ENCODE measurements around the gene CFAP53.
A peak's percentile ranks its signal among the peaks of the same experiment; 100 is the strongest.
"Not testable (repeated sequence)": the region's sequence is repeated elsewhere in the genome, so short reads cannot be mapped to it uniquely, and the experiment has no call there.

The CFAP53 gene, protein sequence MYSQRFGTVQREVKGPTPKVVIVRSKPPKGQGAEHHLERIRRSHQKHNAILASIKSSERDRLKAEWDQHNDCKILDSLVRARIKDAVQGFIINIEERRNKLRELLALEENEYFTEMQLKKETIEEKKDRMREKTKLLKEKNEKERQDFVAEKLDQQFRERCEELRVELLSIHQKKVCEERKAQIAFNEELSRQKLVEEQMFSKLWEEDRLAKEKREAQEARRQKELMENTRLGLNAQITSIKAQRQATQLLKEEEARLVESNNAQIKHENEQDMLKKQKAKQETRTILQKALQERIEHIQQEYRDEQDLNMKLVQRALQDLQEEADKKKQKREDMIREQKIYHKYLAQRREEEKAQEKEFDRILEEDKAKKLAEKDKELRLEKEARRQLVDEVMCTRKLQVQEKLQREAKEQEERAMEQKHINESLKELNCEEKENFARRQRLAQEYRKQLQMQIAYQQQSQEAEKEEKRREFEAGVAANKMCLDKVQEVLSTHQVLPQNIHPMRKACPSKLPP

DNA sequence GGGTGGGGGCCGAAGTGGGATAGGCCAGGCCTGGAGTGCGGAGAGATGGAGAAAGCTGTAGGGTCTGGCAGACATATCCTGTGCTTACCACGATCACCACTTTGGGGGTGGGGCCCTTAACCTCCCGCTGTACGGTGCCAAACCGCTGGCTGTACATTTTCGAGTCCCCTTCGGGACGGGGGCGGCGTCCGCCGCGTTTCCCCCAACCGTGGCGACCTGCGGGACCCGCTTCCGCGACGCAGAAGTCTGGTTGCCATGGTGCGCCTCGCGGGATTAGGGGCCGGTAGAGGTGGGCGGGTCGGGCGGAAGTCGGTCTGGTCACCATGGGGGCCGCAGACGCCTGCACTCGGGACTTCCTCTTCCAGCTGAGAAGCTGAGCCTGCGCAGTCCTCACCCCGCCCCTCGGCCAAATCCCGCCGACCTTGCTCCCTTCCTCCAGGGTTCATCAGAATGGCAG is at the start of gene CFAP53:
TSS of gene CFAP53 (minus strand) at position 248 of the 457 bp plus-strand sequence. CDS start at position 157, 91 bp downstream.
- H3K9ac ChIP-seq, result peak within 1 kb of the TSS; percentile 52 to 76 (median 66); a peak in 20 of 22 replicates
- peak within 1 kb of the TSS in 10 of 11 experiments; percentile 39 to 78 (median 54); a peak in 17 of 22 replicates for H3K27ac ChIP-seq
- peak within 1 kb of the TSS; percentile 76 to 96 (median 89) for H3K4me2 ChIP-seq

DNA sequence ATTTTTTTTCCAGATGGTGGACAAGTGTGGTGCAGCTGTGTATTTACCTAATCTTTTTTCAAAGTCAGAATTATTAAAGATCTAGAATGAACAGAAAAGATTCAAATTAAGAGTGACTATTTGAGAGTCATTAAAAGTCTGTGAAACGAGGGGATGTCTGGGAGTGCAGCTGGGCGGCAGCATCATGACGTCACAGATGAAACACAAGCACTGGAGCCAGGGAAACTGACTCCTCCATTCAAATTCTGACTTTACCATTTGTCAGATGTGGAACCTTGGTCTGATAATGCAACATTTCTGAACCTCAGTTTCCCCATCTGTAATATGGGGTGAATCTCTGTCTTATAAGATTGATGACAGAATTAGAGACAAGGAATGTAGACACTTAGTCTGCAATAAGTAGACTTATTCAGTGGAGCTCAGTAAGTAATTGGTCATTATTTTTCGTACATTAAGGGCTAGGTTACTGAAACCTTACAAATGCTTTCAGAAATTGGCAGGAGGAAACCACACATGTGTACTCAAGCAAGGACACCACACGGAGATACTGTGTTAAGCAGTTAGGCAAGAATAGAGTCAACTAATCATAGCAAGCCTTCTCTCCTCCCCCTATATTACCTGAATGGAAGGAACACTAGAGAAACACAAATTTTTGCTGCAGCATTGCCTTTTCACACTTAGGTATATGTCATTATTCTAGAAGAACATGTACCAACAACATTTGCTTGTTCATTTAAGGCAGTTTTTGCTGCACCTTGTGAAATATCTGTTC is 49.0 kb upstream of the CFAP53 start:
- TF ChIP-seq Cebpa-rat (IDR thresholded peaks at IDR 0.05), result no peak
- Histone ChIP-seq H3K4me1 (peaks cover 34 to 71% (median 50%) of the 10 kb centered on the region in 10 experiments), H3K4me3 (no peak overlapping the region), H4K20me1 (no peaks in the 10 kb centered on the region), H3K36me3 (no peaks in the 10 kb centered on the region), H3K27ac (peak overlapping the region in 5 of 11 experiments; percentile 8 to 48 (median 42); a peak in 8 of 22 replicates), H3K9me3 (replicated peaks in 1 of 11) (peaks cover 0 to 10% (median 2%) of the 10 kb centered on the region in 11 experiments; a peak in 14 of 22 replicates), H3K27me3 (no peaks in the 10 kb centered on the region), H3K9ac (no peak overlapping the region), H3K4me2 (peak overlapping the region in 9 of 11 experiments; percentile 25 to 78 (median 57); a peak in 17 of 22 replicates)

More for the DNA sequence above, at the start of gene CFAP53:
- H3K27me3 ChIP-seq, result no peaks in the 10 kb centered on the region
- TF ChIP-seq Cebpa-rat (IDR thresholded peaks at IDR 0.05), result no peak
- H4K20me1 ChIP-seq, result peaks cover 0 to 23% (median 6%) of the 10 kb centered on the region in 11 experiments; a peak in 12 of 22 replicates
- H3K4me3 ChIP-seq, result peak within 1 kb of the TSS; percentile 52 to 73 (median 66)
- H3K9me3 ChIP-seq (replicated peaks in 1 of 11), result no peaks in the 10 kb centered on the region
- H3K4me1 ChIP-seq, result peaks cover 19 to 35% (median 31%) of the 10 kb centered on the region in 10 experiments
- peaks cover 24 to 34% (median 28%) of the 10 kb centered on the region in 11 experiments for H3K36me3 ChIP-seq

DNA sequence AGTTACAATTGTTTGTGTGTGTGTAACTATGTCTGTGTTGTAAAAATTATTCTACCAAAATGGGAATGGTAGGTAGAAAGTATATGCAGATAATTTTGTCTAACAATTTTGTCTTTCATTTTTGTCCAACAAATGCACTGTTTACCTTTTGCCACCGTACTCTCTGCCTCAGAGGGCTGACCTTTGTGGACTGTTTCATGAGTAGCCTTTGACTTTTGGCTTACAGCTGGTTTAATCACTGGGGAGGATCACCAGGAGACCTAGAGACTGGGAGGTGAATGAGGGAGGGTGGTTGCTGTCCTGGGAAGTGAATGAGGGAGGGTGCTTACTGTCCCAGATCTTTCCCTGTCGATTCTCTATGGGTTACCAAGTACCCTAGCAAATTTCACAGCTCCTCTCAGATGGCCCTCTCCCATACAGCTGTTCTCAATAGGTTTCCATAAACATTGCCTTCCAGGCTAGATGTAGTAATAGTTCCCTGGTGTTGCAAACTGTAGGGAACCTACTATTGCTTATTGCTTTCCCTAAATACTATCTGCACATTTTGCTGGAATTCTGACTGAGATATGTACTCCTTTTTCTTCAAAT is 47.7 kb upstream of the CFAP53 start:
- H4K20me1 ChIP-seq, result no peaks in the 10 kb centered on the region
- peak overlapping the region in 8 of 11 experiments; percentile 3 to 72 (median 28); a peak in 8 of 22 replicates for H3K27ac ChIP-seq
- no peaks in the 10 kb centered on the region for H3K36me3 ChIP-seq
- no peak overlapping the region for H3K9ac ChIP-seq
- H3K4me2 ChIP-seq, result peak overlapping the region in 10 of 11 experiments; percentile 6 to 78 (median 40); a peak in 11 of 22 replicates
- no peak overlapping the region for H3K4me3 ChIP-seq
- peaks cover 0 to 23% (median 15%) of the 10 kb centered on the region in 11 experiments; a peak in 18 of 22 replicates for H3K9me3 ChIP-seq (replicated peaks in 1 of 11)
- TF ChIP-seq Cebpa-rat (IDR thresholded peaks at IDR 0.05), result no peak
- no peaks in the 10 kb centered on the region for H3K27me3 ChIP-seq
- H3K4me1 ChIP-seq, result peaks cover 40 to 72% (median 52%) of the 10 kb centered on the region in 10 experiments

DNA sequence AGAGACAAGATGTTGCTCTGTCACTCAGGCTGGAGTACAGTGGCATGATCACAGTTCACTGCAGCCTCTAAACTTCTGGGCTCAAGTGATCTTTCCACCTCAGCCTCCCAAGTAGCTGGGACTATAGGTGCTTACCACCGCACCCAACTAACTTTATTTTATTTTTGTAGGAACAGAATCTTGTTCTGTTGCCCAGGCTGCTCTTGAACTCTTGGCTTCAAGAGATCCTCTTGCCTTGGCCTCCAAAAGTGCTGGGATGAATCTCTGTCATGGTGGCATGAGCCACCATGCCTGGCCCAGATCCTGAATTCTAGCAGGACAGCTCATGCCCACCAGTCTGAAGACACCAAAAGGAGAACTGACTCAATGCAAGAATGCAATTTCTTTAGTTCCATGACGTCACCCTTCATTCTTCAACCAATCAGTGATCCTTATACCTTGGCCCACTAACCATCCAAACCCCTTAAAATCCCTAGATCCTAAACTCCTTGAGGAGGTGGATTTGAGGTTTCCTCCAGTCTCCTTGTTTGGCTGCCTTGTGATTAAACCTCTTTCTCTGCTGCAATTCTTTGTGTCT is 46.8 kb upstream of the CFAP53 start:
- H3K27me3 ChIP-seq, result no peaks in the 10 kb centered on the region
- no peak overlapping the region; a peak in 1 of 20 replicates for H3K4me3 ChIP-seq
- no peaks in the 10 kb centered on the region for H4K20me1 ChIP-seq
- H3K9ac ChIP-seq, result peak overlapping the region in 8 of 11 experiments; percentile 0 to 51 (median 26); a peak in 11 of 22 replicates
- H3K4me1 ChIP-seq, result peaks cover 49 to 80% (median 60%) of the 10 kb centered on the region in 10 experiments
- H3K4me2 ChIP-seq, result peak overlapping the region; percentile 57 to 78 (median 70)
- peaks cover 0 to 32% (median 20%) of the 10 kb centered on the region in 11 experiments; a peak in 18 of 22 replicates for H3K9me3 ChIP-seq (replicated peaks in 1 of 11)
- H3K27ac ChIP-seq, result peak overlapping the region; percentile 32 to 73 (median 70); a peak in 21 of 22 replicates
- H3K36me3 ChIP-seq, result no peaks in the 10 kb centered on the region
- no peak for TF ChIP-seq Cebpa-rat (IDR thresholded peaks at IDR 0.05)

DNA sequence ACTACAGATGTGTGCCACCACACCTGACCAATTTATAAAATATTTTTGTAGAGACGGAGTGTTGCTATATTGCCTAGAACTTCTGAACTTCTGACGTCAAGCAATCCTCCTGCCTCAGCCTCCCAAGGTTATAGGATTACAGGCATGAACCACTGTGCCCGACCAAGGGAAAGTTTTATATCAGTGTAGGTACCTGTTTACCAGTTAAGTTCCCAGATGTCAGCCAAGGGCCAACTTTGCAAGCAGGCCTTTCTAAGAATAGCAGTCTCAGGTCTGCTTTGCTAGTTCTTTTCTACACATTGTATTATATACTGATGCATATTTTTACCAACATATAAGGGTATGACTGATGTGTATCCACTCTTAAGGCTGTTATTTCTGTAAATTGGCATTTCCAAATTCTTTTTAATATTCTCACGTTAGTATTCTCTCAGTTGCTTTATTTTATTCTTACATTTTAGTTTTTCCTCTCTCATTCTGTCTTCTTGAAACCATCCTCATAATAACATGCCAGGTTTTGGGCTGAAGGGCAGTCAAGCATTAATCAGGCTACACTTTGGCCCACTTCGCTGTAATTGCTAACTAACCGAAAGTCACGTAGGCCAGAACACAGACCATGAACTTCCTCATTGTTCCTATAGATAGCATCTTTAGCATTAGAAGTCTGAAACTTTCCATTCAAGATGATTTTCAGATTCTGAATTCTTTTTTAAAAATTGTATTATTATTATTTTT is 46.2 kb upstream of the CFAP53 start:
- H3K27ac ChIP-seq, result peak overlapping the region; percentile 32 to 73 (median 70); a peak in 21 of 22 replicates
- H3K9me3 ChIP-seq (replicated peaks in 1 of 11), result peaks cover 0 to 26% (median 20%) of the 10 kb centered on the region in 11 experiments; a peak in 17 of 22 replicates
- peak overlapping the region; percentile 57 to 78 (median 70) for H3K4me2 ChIP-seq
- TF ChIP-seq Cebpa-rat (IDR thresholded peaks at IDR 0.05), result no peak
- H4K20me1 ChIP-seq, result no peaks in the 10 kb centered on the region
- H3K36me3 ChIP-seq, result no peaks in the 10 kb centered on the region
- no peaks in the 10 kb centered on the region for H3K27me3 ChIP-seq
- peaks cover 53 to 86% (median 65%) of the 10 kb centered on the region in 10 experiments for H3K4me1 ChIP-seq
- peak overlapping the region in 8 of 11 experiments; percentile 19 to 51 (median 26); a peak in 13 of 22 replicates for H3K9ac ChIP-seq
- H3K4me3 ChIP-seq, result no peak overlapping the region

DNA sequence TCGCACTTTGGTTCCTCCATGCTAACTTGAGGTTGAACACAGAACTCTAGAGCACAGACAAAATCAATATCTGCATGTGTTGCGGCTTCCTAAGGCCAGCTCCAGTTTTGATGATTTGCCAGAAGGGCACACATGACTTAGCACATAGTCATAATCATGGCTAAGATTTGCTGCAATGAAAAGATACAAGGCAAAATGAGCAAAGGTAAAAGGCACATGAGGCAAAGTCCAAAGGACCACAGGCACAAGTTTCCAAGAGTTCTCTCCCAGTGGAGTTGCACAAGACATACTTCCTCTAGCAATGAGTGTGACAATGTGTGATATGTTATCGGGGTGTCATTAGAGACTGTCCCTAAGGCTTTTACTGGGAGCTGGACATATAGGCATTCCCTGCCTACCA is 45.4 kb upstream of the CFAP53 start:
- Histone ChIP-seq H3K9ac (no peak overlapping the region; a peak in 2 of 22 replicates), H3K36me3 (no peaks in the 10 kb centered on the region), H3K4me1 (peaks cover 60 to 93% (median 74%) of the 10 kb centered on the region in 10 experiments), H3K27ac (peak overlapping the region in 10 of 11 experiments; percentile 60 to 73 (median 70); a peak in 18 of 22 replicates), H3K9me3 (replicated peaks in 1 of 11) (peaks cover 0 to 22% (median 20%) of the 10 kb centered on the region in 11 experiments; a peak in 17 of 22 replicates), H3K27me3 (no peaks in the 10 kb centered on the region), H4K20me1 (no peaks in the 10 kb centered on the region), H3K4me2 (peak overlapping the region; percentile 57 to 78 (median 70)), H3K4me3 (0 out of 20 replicates have a peak overlapping the region, but pooled peaks of 1 of the 10 experiments have one; percentile 7)
- no peak for TF ChIP-seq Cebpa-rat (IDR thresholded peaks at IDR 0.05)

DNA sequence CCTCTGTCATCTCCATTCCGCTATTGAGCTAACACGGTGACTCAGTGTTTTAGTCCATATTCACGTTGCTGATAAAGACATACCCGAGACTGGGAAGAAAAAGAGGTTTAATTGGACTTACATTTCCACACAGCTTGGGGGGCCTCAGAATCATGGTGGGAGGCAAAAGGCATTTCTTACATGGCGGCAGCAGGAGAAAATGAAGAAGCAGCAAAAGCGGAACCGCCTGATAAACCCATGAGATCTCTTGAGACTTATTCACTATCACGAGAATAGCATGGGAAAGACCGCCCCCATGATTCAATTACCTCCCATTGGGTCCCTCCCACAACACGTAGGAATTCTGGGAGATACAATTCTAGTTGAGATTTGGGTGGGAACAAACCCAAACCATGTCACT is 43.8 kb upstream of the CFAP53 start:
- TF ChIP-seq Cebpa-rat (IDR thresholded peaks at IDR 0.05), result no peak
- H4K20me1 ChIP-seq, result no peaks in the 10 kb centered on the region
- H3K27ac ChIP-seq, result peak overlapping the region in 6 of 11 experiments; percentile 21 to 85 (median 78); a peak in 8 of 22 replicates
- H3K4me3 ChIP-seq, result no peak overlapping the region
- no peaks in the 10 kb centered on the region for H3K27me3 ChIP-seq
- 0 out of 22 replicates have a peak overlapping the region, but pooled peaks of 2 of the 11 experiments have one; percentile 2 to 5 for H3K4me2 ChIP-seq
- H3K9ac ChIP-seq, result no peak overlapping the region
- peaks cover 5 to 27% (median 24%) of the 10 kb centered on the region in 11 experiments for H3K9me3 ChIP-seq (replicated peaks in 1 of 11)
- peaks cover 54 to 78% (median 65%) of the 10 kb centered on the region in 10 experiments for H3K4me1 ChIP-seq
- no peaks in the 10 kb centered on the region for H3K36me3 ChIP-seq

DNA sequence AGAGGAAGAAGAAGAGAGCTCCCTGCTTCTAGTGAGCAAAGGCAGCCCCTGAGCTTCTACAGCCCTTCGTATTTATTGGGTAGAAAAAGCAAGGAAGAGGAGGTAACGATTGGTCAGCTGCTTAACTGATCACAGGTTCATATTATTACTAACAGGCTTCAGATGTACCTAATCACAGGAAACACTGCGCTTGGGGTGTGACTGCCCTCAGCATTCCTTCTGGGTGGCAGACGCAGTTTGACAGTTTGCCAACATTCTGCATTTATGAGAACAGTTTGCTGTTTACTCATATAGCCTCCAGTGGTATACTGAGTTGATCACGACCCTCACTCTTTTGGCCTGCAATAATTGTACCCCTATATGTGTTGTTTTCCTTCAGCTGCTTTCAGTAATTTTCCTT is 42.6 kb upstream of the CFAP53 start:
- H3K36me3 ChIP-seq, H3K27me3 ChIP-seq, H4K20me1 ChIP-seq: not testable (repeated sequence)
- Histone ChIP-seq H3K27ac (peak overlapping the region; percentile 30 to 85 (median 78); a peak in 21 of 22 replicates), H3K4me2 (peak overlapping the region in 10 of 11 experiments; percentile 82 to 91 (median 87); a peak in 18 of 22 replicates), H3K4me3 (peak overlapping the region in 2 of 10 experiments; percentile 57 to 62; a peak in 1 of 20 replicates), H3K4me1 (peaks cover 50 to 65% (median 58%) of the 10 kb centered on the region in 10 experiments), H3K9ac (peak overlapping the region in 8 of 11 experiments; percentile 17 to 78 (median 68); a peak in 11 of 22 replicates), H3K9me3 (replicated peaks in 1 of 11) (peaks cover 7 to 37% (median 32%) of the 10 kb centered on the region in 11 experiments)
